ENCODE measurements around the gene LDB1. TPM values are rescaled to one million over a fixed set of nuclear protein-coding genes. Genes with fewer than 3 reads are reported as not detected.

Gene LDB1
- total and polyA plus RNA-seq, 10 of the 15 experiments (the other 5 are each of a cell fraction or from before 2014, with no cell fraction given): 1.7 to 71.5 (median 36.9) TPM

- ChIA-PET CTCF (interaction anchor here (2.2 kb wide), 1 partner anchor 12 kb away, joined by 9 read pairs; no protein-coding TSS in a partner anchor), SMC1A (ENCODE audit: uncharacterized antibody, unreplicated experiment) (interaction anchor here (1.0 to 3.4 kb wide), 2 partner anchors 11 to 18 kb away, joined by 3 to 29 read pairs; partner anchors contain the start of gene NOLC1), POLR2A (interaction anchor here (1.2 to 1.9 kb wide), 2 partner anchors 9 to 13 kb away, joined by 5 to 6 read pairs; partner anchors contain the start of gene NOLC1), RAD21 (ENCODE audit: unreplicated experiment) (interaction anchor here (1.1 kb wide), 1 partner anchor 12 kb away, joined by 3 read pairs; the partner anchor contains the start of gene NOLC1)
- no peaks in the 10 kb centered on the region for H3K27me3 ChIP-seq (replicated peaks in 1 of 2; ENCODE audit: control insufficient read depth in 2 of 2, insufficient read depth in 2 of 2, low read length in 1 of 2)
- H3K9ac ChIP-seq (ENCODE audit: control insufficient read depth, insufficient read depth, low read length): no peak overlapping the region
- H3K36me3 ChIP-seq (ENCODE audit: control insufficient read depth in 2 of 2, insufficient read depth in 2 of 2, low read length in 1 of 2): peaks cover 47 to 48% of the 10 kb centered on the region in 2 experiments
- no peaks in the 10 kb centered on the region; the same call in 1 of the 2 replicates for H4K20me1 ChIP-seq (ENCODE audit: control insufficient read depth, insufficient read depth)
- H3K9me3 ChIP-seq (replicated peaks; ENCODE audit: control insufficient read depth, insufficient read depth, low read length): no peaks in the 10 kb centered on the region
- no peak overlapping the region for H2AFZ ChIP-seq (ENCODE audit: control insufficient read depth, low read depth, low read length)
- 90% methylated on average over 15 of the region's 15 CpGs for WGBS (ENCODE audit: insufficient coverage, insufficient replicate concordance, low lambda C conversion rate, missing lambda C conversion rate)
- no peak overlapping the region for H3K27ac ChIP-seq (ENCODE audit: control insufficient read depth, insufficient read depth)
- H3K4me3 ChIP-seq: no peak overlapping the region
- in situ Hi-C loops (cut with MboI): no loop called here
- BruUV-seq (replicated peaks): no TSS peak
- DNase-seq (ENCODE audit: low read depth, low spot score): no peak
- peaks cover 6% of the 10 kb centered on the region for H3K4me1 ChIP-seq (ENCODE audit: control insufficient read depth, insufficient read depth, low read length)
- TF ChIP-seq NFYB (IDR thresholded peaks at IDR 0.05; ENCODE audit: insufficient read depth, low read depth, low read length) (no peak), FOXK2 (IDR thresholded peaks at IDR 0.05) (no peak), MXI1 (IDR thresholded peaks at IDR 0.05; ENCODE audit: low read depth, low read length) (no peak), RELA (IDR thresholded peaks at IDR 0.05; ENCODE audit: borderline replicate concordance, partially characterized antibody) (no peak), EGR1 (IDR thresholded peaks at IDR 0.05; ENCODE audit: borderline replicate concordance in 1 of 2, low read depth in 2 of 2, low read length in 2 of 2) (no peak), MTA2 (IDR thresholded peaks at IDR 0.05; ENCODE audit: low read depth) (no peak), SMAD1 (IDR thresholded peaks at IDR 0.05; ENCODE audit: low read depth, partially characterized antibody) (no peak), SP1 (IDR thresholded peaks at IDR 0.05; ENCODE audit: low read depth, low read length) (no peak), TARDBP (IDR thresholded peaks at IDR 0.05; ENCODE audit: borderline replicate concordance) (no peak), NR2C2 (IDR thresholded peaks at IDR 0.05; ENCODE audit: borderline replicate concordance, control insufficient read depth, insufficient read length, low read depth) (no peak), HDAC2 (IDR thresholded peaks at IDR 0.05) (no peak), NRF1 (conservative IDR thresholded peaks at IDR 0.05; ENCODE audit: low read depth, low read length) (no peak), TAF1 (IDR thresholded peaks at IDR 0.05; ENCODE audit: borderline replicate concordance, low read depth, low read length) (no peak), RCOR1 (conservative IDR thresholded peaks at IDR 0.05; ENCODE audit: low read depth, low read length) (no peak), YBX1 (IDR thresholded peaks at IDR 0.05) (no peak)
- H3K79me2 ChIP-seq (ENCODE audit: control insufficient read depth, insufficient read depth, low read length): peaks cover 45% of the 10 kb centered on the region
- intact Hi-C loops (cut with micrococcal nuclease; ENCODE audit: unreplicated experiment): no loop called here
- no peak for FAIRE-seq
- ATAC-seq: no peak
- H3K4me2 ChIP-seq (ENCODE audit: control insufficient read depth, insufficient read depth): no peak overlapping the region
Observed at GRCh38 chr10:102139281-102140110, 19.3 kb upstream of the LDB1 start.

Data from GM12878 (cell line).